Stromal cell of bone marrow (primary cell): Measurements from ENCODE around the gene PIGM.

ENCODE experiments used
- DNase-seq: peaks from one replicate; pipeline ENCODE4 v3.0.0-alpha.2; 2012; ENCODE audit warnings: low read depth

Gene PIGM

DNA sequence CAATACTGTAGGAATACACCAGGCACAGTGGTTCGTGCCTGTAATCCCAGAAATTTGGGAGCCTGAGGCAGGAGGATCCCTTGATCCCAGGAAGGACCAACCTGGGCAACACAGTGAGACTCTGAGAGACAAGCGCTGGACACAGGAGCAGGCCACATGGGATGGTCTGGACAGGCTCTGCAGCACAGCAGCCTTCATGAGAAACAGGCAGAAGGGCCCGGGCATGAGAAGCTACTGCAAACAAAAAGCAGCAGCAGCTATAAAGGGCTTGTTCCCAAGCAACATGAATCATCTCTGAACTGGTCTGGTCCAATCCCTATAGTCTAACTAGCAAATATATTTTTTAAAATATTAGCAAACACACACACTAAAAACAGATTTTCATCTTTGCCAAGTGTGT, 42.2 kb downstream of the PIGM start:
- DNase-seq = peak; percentile 21

GRCh38 chr1:159988006-159988405, 43.8 kb downstream of the PIGM start:
- DNase-seq = no peak

- DNase-seq = no peak
These were observed 44.6 kb downstream of the PIGM start for GRCh38 chr1:159987186-159987585.

GRCh38 chr1:159986531-159986930, 45.3 kb downstream of the PIGM start:
- DNase-seq = no peak

DNA sequence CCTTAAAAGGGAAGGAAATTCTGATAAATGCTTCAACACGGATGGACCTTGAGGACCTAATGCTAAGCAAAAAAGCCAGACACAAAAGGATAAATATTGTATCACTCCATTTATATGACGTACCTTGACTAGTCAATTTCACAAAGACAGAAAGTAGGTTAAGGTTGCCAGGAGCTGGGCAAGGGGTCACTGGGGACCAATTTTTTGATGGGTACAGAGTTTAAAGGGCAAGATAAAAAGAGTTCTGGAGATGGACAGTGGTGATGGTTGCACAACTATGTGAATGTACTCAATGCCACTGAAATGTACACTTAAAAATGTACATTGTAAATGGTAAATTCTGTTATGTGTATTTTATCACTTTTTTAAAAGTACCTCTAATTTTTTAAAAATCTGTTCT, 45.7 kb downstream of the PIGM start:
- DNase-seq = no peak

- DNase-seq = no peak
These were observed 46.3 kb downstream of the PIGM start for GRCh38 chr1:159985473-159985872.

GRCh38 chr1:159983681-159984080, 48.1 kb downstream of the PIGM start:
- DNase-seq = no peak

GRCh38 chr1:159982280-159982679, 49.5 kb downstream of the PIGM start:
- no peak for DNase-seq

- no peak for DNase-seq
These were observed 50.3 kb downstream of the PIGM start for GRCh38 chr1:159981351-159982055.

- no peak for DNase-seq
These were observed 51.0 kb downstream of the PIGM start for GRCh38 chr1:159980786-159981185.

GRCh38 chr1:159980076-159980475, 51.7 kb downstream of the PIGM start:
- no peak for DNase-seq

GRCh38 chr1:159979257-159979656, 52.5 kb downstream of the PIGM start:
- no peak for DNase-seq

- no peak for DNase-seq
These were observed 53.7 kb downstream of the PIGM start for GRCh38 chr1:159978107-159978398.

DNA sequence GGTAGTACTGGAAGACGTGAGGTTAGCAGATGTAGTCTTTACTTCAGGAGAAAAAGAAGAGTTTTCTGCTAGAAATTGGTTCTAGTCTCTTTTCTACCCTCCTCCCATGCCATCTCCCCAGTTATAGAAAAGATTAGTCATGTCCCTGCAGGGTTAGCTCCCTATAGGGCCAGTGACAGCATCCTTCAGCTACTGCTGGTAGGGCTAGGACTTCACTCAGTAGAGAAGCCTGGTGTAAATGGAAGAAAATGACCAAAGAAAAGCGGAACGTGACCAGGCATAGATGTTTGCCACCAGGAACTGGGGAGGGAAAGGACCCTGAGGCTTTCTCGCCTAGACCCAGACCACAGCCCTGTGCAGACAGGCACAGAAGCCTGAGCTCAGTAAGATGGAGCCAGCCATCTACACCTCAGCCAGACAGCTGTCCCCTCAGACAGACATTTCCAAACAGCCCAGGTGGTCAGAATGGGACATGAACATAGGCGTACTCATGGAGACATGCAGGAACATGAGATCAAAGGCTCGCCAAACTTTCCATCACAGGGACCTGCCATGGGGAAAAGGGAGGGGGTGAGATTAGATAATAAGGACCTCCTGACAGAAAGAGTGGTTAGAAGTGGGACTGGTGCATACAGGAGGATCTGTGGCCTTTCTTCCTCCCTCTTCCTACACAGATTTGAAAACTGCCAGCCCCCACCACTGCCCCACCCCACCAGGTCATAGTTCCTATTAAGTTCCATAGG, 54.3 kb downstream of the PIGM start:
- DNase-seq = no peak
